SU-DHL-6 (cell line): ENCODE data around the gene PRMT5.

Source experiments
- H2AFZ ChIP-seq: fragments of 200-600 bp; sonication (generic); 2 replicates; pipeline ENCODE4 v1.6.1; 2014; ENCODE audit warnings: low read depth, mild to moderate bottlenecking, moderate library complexity, mixed read lengths, antibody characterized with exemption, low read length; ENCODE audit not compliant: severe bottlenecking
- H3F3A ChIP-seq: fragments of 200-600 bp; shearing (Covaris generic); 2 replicates; pipeline ENCODE4 v1.6.0; 2016; ENCODE audit warnings: antibody characterized with exemption, mild to moderate bottlenecking; ENCODE audit not compliant: insufficient read depth
- H3K27ac ChIP-seq: fragments of 200-600 bp; sonication (generic); 2 replicates; pipeline ENCODE4 v1.5.1; 2016; ENCODE audit warnings: low read depth, mild to moderate bottlenecking, low read length, moderate library complexity, mixed read lengths
- H3K27me3 ChIP-seq: fragments of 200-600 bp; sonication (generic), shearing (Covaris generic); 2 replicates; pipeline ENCODE4 v1.6.0; 2014; ENCODE audit warnings: mild to moderate bottlenecking, low read length
- H3K36me3 ChIP-seq: fragments of 200-600 bp; sonication (generic); 2 replicates; pipeline ENCODE4 v1.6.1; 2014; ENCODE audit warnings: mild to moderate bottlenecking, low read length, mixed read lengths
- H3K4me2 ChIP-seq: fragments of 300-600, 200-600 bp; shearing (Covaris generic), sonication (generic); 2 replicates; pipeline ENCODE4 v1.6.0; 2014; ENCODE audit warnings: low read length, low read depth, mild to moderate bottlenecking; ENCODE audit not compliant: poor library complexity, severe bottlenecking
- H3K4me3 ChIP-seq: fragments of 200-600 bp; sonication (generic); 2 replicates; pipeline ENCODE4 v1.5.1; 2014; ENCODE audit warnings: antibody characterized with exemption, low read length, mild to moderate bottlenecking, mixed read lengths; ENCODE audit not compliant: insufficient read depth, poor library complexity, severe bottlenecking
- H3K79me2 ChIP-seq: fragments of 200-600 bp; sonication (generic); 2 replicates; pipeline ENCODE4 v1.6.1; 2014; ENCODE audit warnings: mild to moderate bottlenecking, low read length, moderate library complexity; ENCODE audit not compliant: insufficient read depth
- H3K9ac ChIP-seq: fragments of 200-600 bp; sonication (generic); 2 replicates; pipeline ENCODE4 v1.7.0; 2014; ENCODE audit warnings: mild to moderate bottlenecking, low read length
- H3K9me2 ChIP-seq: fragments of 200-600 bp; sonication (generic); replicated peaks from 2 replicates; pipeline ENCODE4 v1.6.1; 2014; ENCODE audit warnings: low read length; ENCODE audit not compliant: insufficient read depth
- H3K9me3 ChIP-seq: fragments of 200-600 bp; sonication (generic); 2 replicates; pipeline ENCODE4 v1.6.1; 2014; ENCODE audit warnings: low read length, mixed read lengths; ENCODE audit not compliant: insufficient read depth
- H4K20me1 ChIP-seq: fragments of 200-600 bp; sonication (generic); 2 replicates; pipeline ENCODE4 v1.6.1; 2014; ENCODE audit warnings: low read depth, mild to moderate bottlenecking, antibody characterized with exemption, low read length, moderate library complexity, mixed read lengths
- CTCF ChIP-seq: fragments of 200-600 bp; sonication (generic); IDR thresholded peaks from one replicate; pipeline ENCODE4 v1.5.1; 2017; ENCODE audit warnings: antibody characterized with exemption, mild to moderate bottlenecking, low read length, moderate library complexity; ENCODE audit not compliant: insufficient read depth, poor library complexity, severe bottlenecking
- EZH2phosphoT487 ChIP-seq: fragments of 200-600 bp; sonication (generic), shearing (Covaris generic); conservative IDR thresholded peaks from 2 replicates; pipeline ENCODE4 v1.6.1; 2018; ENCODE audit warnings: mild to moderate bottlenecking, antibody characterized with exemption, low read length, moderate library complexity, mixed read lengths

PRMT5 gene

DNA sequence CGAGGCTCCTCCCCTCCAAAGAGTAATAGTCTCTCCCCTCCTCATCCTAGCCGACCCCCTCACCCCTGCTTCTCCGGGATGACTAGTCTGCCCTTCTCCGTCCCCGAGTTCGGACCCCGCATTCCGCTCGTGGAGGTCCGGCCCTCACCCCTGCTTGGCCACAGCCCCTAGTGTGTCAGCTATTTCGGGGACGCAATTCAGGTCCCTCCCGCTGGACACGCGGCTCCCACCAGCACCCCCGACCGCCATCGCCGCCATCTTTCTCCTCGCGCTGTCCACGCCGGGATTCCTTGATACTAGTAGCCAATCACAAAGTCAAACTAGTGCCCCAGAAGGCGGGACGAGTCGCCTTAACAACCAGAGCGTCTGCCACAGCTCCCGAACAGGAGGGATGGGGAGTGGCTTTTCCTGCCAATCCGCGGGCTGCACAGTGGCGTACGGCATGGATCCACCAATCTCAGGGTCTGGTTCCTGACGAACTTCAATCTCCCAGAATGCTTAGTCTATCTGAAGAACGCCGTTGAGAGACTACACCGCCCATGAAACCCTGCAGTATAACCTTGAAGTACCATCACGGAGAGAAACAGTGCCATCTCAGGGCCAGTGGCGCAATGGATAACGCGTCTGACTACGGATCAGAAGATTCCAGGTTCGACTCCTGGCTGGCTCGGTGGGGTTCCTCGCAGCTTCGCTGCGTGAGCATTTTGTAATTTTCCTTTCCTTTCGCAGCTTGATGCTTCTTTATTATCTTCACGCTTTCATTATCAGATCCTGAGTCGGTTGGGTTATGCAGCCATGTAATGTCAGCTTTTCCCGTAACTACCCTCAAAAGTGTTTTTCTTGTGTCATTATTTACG lies at the start of gene PRMT5:
Gene PRMT5 (minus strand): TSS at position 273 of the 857 bp plus-strand sequence. CDS start 15 bp downstream, at position 258.
- peaks cover 14% of the 10 kb centered on the region for H3K79me2 ChIP-seq
- no peaks in the 10 kb centered on the region for H4K20me1 ChIP-seq
- H3K9me2 ChIP-seq = no peaks in the 10 kb centered on the region
- peak within 1 kb of the TSS; percentile 69 for H3K4me2 ChIP-seq
- TF ChIP-seq EZH2phosphoT487 (no peak), CTCF (no peak)
- no peaks in the 10 kb centered on the region for H3K9me3 ChIP-seq
- peaks cover 11% of the 10 kb centered on the region; the same call in 1 of the 2 replicates for H3F3A ChIP-seq
- H3K9ac ChIP-seq = peak within 1 kb of the TSS; percentile 85
- H3K27me3 ChIP-seq = no peaks in the 10 kb centered on the region
- peak within 1 kb of the TSS; percentile 87 for H3K4me3 ChIP-seq
- H3K27ac ChIP-seq = peak within 1 kb of the TSS; percentile 45
- peaks cover 3% of the 10 kb centered on the region; the same call in 1 of the 2 replicates for H3K36me3 ChIP-seq
- H2AFZ ChIP-seq = peak within 1 kb of the TSS; percentile 78

DNA sequence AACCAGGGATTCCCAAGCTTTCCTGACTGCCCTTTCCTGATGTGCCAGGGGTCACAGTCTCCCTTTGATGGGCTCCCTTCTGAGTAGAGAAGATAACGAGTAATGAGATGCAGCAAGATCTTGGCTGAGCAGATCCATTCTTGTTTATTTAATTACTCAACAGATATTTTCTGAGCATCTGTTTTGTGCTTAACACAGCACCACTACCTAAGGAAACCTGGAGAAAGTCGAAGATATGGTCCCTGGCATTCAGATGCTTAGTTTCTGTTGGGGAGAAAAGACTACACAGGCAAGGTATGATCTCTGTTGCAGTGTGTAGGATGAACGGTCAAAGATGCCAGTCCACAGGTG lies 49.3 kb upstream of the PRMT5 start:
- H3K4me3 ChIP-seq = no peak overlapping the region
- H3K4me2 ChIP-seq = no peak overlapping the region

DNA sequence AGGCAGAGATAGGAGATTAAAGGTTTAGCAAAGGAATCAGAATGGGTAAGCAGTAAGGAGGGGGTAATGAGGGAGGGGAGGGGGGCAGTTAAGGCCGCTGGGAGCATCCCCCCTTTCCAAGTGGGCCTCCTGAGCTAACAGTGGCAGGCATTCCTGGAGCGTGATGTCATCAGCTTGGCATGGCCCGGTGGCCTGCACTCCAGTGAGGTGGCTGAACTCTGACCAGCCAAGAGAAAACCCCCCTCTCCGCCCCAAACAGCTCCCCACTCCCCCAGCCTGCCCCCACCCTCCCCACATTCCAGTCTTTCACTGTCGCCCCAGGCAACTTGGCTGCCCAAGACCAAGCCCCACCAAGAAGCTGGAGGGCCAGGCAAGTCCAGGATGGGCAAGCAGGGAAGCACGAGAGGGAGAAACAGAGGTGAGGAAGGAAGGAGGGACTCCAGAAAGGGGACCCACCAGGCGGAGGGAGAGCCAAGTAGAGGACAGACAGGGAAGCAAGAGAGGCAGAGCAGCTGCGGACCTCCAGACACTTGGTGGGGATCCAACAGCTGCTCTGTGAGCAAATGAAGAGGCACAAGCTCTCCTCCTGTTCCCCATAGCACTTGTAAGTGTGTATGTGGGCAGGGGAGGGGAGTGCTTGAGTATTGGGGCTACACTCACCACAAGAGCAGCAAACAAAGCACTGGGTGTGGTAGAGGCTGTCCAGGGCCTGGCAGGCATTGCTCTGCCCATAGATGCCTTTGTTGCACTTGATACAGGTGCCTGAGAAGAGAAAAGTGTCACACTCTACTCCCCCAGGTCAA lies 48.7 kb upstream of the PRMT5 start:
- H3F3A ChIP-seq = no peaks in the 10 kb centered on the region
- no peaks in the 10 kb centered on the region for H4K20me1 ChIP-seq
- no peak overlapping the region for H3K4me2 ChIP-seq
- H3K9me2 ChIP-seq = no peaks in the 10 kb centered on the region
- H3K9ac ChIP-seq = no peak overlapping the region
- TF ChIP-seq EZH2phosphoT487 (no peak), CTCF (no peak)
- no peaks in the 10 kb centered on the region for H3K36me3 ChIP-seq
- no peaks in the 10 kb centered on the region for H3K79me2 ChIP-seq
- H3K4me3 ChIP-seq = no peak overlapping the region
- H3K9me3 ChIP-seq = no peaks in the 10 kb centered on the region
- H2AFZ ChIP-seq = no peak overlapping the region
- H3K27me3 ChIP-seq = no peaks in the 10 kb centered on the region
- no peak overlapping the region for H3K27ac ChIP-seq

More for the DNA sequence above, 49.3 kb upstream of the PRMT5 start:
- no peaks in the 10 kb centered on the region for H3K9me3 ChIP-seq
- no peaks in the 10 kb centered on the region for H3K27me3 ChIP-seq
- no peaks in the 10 kb centered on the region for H3F3A ChIP-seq
- H3K79me2 ChIP-seq = no peaks in the 10 kb centered on the region
- no peak overlapping the region for H3K9ac ChIP-seq
- H3K9me2 ChIP-seq = no peaks in the 10 kb centered on the region
- no peak for TF ChIP-seq EZH2phosphoT487
- no peak for TF ChIP-seq CTCF
- no peaks in the 10 kb centered on the region for H4K20me1 ChIP-seq
- H3K27ac ChIP-seq = no peak overlapping the region
- H3K36me3 ChIP-seq = no peaks in the 10 kb centered on the region
- H2AFZ ChIP-seq = no peak overlapping the region
